RWPE1 (cell line): ENCODE measurements around the gene ZMIZ1.
A peak's percentile ranks its signal among the peaks of the same experiment; 100 is the strongest.

Experiments used
- CTCF ChIA-PET: fragments of 350-600 bp; sonication (Branson Sonifier 250); formaldehyde crosslinking; extraction: SDS; loops from one replicate; lab custom pipeline; 2021; lab: Yijun Ruan, JAX
- POLR2A ChIA-PET: fragments of 400-600 bp; formaldehyde crosslinking; extraction: SDS; loops from one replicate; lab custom pipeline; 2020; ENCODE audit warnings: antibody characterized with exemption; ENCODE audit not compliant: low non-redundant PET; lab: Yijun Ruan, JAX
- DNase-seq: peaks from one replicate; pipeline ENCODE4 v3.0.0; 2012; ENCODE audit warnings: low spot score
- H3K27ac ChIP-seq: fragments of 450-650 bp; 2 replicates; pipeline ENCODE4 v1.5.1; 2017
- TF ChIP-seq, protein P1 (sequence below): fragments of 450-650 bp; conservative IDR thresholded peaks from 2 replicates; pipeline ENCODE4 v1.5.1; 2017; ENCODE audit warnings: low read depth, mild to moderate bottlenecking

The ZMIZ1 gene

DNA sequence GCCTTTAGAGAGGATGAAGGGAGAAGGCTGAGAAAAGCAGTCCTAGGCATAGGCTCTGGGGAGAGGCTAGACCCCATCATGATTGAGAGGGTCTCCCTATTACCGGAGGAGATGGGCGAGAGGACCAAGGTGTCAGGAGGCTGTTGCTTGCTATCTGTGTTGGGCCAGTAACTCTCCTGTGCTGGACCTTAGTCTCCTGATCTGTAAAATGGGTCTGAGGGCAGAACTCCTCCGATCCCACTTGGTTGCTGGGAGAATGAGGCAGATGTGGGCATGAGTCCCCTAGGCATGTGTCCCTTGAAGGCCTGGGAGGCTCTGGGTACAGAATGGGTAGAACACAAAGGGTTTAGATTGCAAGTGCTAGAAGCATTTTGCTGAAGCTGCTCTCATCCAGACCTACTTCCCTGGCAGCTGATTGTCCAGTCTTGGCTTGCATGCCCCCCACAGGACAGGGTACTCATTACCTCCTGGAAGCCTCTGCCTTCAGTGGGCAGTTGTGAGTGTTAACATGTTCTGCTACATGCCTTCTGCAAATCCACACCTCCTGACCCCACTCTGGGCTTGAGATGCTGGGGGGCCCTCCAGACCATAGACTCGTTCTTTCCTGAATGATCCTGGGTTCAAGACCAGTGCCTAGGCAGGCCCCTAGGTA, 4.4 kb downstream of the ZMIZ1 start:
- peak overlapping the region; percentile 100 for H3K27ac ChIP-seq
- CTCF ChIA-PET: no interaction called here
- no peak for DNase-seq
- POLR2A ChIA-PET: no interaction called here
- TF ChIP-seq, protein P1, sequence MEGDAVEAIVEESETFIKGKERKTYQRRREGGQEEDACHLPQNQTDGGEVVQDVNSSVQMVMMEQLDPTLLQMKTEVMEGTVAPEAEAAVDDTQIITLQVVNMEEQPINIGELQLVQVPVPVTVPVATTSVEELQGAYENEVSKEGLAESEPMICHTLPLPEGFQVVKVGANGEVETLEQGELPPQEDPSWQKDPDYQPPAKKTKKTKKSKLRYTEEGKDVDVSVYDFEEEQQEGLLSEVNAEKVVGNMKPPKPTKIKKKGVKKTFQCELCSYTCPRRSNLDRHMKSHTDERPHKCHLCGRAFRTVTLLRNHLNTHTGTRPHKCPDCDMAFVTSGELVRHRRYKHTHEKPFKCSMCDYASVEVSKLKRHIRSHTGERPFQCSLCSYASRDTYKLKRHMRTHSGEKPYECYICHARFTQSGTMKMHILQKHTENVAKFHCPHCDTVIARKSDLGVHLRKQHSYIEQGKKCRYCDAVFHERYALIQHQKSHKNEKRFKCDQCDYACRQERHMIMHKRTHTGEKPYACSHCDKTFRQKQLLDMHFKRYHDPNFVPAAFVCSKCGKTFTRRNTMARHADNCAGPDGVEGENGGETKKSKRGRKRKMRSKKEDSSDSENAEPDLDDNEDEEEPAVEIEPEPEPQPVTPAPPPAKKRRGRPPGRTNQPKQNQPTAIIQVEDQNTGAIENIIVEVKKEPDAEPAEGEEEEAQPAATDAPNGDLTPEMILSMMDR: no peak

DNA sequence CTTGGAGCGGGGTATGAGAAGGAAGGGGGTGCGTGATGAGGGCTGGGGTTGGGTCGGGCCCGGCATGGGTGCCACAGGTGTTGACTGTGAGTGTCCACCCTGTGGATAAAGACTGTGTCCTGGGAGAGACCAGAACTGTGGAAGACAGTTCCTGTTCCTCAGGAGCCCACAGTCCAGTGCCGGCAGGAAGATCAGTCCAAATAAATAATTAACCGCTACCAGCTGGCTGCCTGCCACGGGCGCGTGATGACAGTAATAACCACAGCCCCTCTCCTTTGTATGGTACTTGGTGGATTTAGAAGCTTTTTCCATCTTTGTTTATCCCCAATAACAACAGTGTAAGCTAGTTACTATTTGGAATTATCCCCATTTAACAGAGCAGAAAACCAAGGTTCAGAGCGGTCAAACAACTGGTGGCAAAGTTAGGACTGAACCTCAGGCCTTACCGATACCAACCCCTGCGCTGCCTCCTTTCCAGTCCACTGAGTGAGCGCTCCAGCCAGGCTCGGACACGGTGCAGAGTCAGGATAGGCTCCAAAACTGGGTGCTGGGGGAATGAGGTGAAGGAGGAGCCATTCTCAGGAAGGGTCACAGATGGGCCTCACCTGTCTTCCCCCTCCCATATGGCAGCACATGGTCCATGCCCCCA, 5.1 kb downstream of the ZMIZ1 start:
- peak overlapping the region; percentile 100 for H3K27ac ChIP-seq
- ChIA-PET POLR2A (no interaction called here), CTCF (interaction anchor here (0.6 to 0.9 kb wide), 2 partner anchors 28 to 128 kb away, joined by 3 to 4 read pairs; no protein-coding TSS in a partner anchor)
- DNase-seq: no peak
- TF ChIP-seq, protein P1: no peak

DNA sequence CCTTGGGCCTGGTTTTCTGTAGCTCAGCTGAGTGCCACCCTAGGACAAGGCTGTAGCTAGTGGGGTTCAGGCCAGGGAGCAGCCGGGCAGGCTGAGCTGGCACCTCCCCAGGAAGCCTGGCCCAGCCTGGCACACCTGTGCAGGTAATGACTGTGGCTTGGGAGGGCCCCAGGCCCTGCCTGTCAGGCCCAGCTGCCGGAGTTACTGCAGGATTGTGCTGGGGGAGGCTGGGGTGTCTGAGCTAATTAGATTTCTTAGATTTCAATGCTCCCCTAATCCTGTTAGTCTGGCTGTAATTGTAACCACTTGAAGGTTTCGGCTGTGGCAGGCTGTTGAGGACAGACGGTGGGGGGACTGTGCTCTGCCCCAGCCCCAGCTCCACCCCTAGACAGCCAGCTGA, 6.0 kb downstream of the ZMIZ1 start:
- peak overlapping the region; percentile 100 for H3K27ac ChIP-seq
- POLR2A ChIA-PET: interaction anchor here (0.7 kb wide), 1 partner anchor 260 kb away, joined by 3 read pairs; no protein-coding TSS in a partner anchor
- CTCF ChIA-PET: interaction anchor here (0.6 to 2.6 kb wide), 4 partner anchors 28 to 322 kb away, joined by 3 to 10 read pairs (median 5); no protein-coding TSS in a partner anchor
- TF ChIP-seq, protein P1: no peak
- no peak for DNase-seq

DNA sequence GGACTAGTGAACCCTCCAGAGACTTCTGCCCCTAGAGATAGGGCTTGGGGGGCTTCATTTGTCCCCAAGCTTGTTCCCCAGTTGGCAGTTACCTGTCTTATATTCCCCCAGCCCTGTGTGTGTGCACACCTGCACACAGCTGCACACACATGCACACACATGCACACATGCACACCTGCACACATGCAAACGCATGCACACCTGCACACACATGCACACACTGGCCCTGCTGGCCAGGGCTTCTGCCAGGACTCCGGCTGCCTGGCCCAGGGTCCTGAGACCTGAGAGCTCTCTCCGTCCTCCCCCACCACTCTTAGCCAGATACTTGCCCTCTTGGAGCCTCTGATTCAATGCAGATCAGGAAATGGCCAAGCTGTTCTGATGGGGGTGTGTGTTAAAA, 6.7 kb downstream of the ZMIZ1 start:
- H3K27ac ChIP-seq: peak overlapping the region; percentile 100
- ChIA-PET POLR2A (no interaction called here), CTCF (interaction anchor here (0.7 to 2.6 kb wide), 2 partner anchors 120 to 909 kb away, joined by 3 to 10 read pairs; no protein-coding TSS in a partner anchor)
- no peak for DNase-seq
- TF ChIP-seq, protein P1: no peak

DNA sequence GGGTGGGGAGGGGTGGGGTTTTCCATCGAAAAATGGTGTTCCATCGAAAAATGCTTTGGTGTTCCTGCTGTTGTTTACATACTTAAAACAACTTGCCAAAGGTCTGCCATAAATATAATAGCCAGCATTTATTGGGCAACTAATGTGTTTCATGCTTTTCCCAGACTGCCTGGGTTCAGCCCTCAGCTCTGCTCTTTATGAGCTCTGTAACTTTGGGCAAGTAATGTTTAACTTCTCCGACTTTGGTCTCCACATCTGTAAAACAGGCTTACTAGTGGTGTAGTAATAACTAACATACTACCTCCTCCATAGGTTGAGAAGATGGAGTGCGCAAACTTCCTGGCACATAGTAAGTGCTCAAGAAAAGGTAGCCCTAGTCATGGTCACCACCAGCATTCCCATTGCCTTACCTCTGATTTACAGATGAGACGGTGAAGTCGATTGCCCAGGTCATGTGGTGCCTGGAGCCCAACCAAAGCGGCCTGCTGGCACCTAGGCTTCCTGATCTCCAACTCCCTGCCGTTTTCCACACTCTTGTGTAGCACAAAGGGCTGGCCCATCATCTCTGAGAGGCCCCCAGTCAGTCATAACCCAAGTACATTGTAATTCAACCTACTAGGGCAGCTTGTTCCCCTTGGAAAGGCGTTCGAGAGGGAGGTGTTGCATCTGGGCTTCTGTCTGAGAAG, 8.9 kb downstream of the ZMIZ1 start:
- ChIA-PET CTCF (no interaction called here), POLR2A (interaction anchor here (0.6 kb wide), 1 partner anchor 14 kb away, joined by 3 read pairs; no protein-coding TSS in a partner anchor)
- H3K27ac ChIP-seq: peak overlapping the region; percentile 100
- TF ChIP-seq, protein P1: no peak
- DNase-seq: no peak
